Hypothalamus (tissue), 51 donors: Measurements from ENCODE around the gene KCNK13.
"Not testable (repeated sequence)": the region's sequence is repeated elsewhere in the genome, so short reads cannot be mapped to it uniquely, and the experiment has no call there.

ENCODE experiments used
- DNase-seq, 51 donors: peaks; one replicate each; lab custom pipeline; 2025; lab: John Stamatoyannopoulos, UW

KCNK13 gene

DNA sequence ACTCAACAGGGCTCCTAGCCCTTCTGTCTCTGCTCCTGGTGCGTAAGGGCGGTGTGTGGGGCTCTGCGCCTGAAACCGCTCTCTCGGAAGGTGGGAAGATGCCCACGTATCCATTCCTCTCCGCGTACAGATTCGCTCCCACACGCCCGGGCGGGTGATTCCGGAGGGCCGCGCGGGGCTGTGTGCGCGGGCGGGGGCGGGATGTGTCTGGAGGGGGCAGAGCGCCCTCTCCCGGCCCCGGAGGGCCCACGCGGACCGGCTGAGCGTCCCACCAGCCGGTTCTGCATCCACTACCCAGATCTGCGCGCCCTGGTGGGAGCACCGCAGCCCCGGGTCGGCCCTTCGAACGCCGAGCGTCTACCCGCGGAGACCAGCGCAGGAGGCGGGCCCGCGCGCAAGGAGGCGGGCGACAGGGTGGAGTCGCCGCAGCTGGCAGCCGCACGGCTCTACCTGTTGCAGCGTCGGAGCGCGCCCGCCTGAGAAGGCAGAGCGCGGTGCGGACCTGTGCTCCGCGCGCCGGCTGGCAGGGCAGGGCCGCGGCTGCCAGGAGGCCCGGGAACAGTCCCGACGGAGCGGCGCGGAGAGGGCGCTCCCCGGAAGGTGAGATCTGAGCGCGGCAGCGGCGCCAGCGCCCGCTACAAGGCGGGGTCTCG is 1.4 kb upstream of the KCNK13 start:
- peak in 46 of 51 donors; percentile 7 to 82 (median 44) for DNase-seq

DNA sequence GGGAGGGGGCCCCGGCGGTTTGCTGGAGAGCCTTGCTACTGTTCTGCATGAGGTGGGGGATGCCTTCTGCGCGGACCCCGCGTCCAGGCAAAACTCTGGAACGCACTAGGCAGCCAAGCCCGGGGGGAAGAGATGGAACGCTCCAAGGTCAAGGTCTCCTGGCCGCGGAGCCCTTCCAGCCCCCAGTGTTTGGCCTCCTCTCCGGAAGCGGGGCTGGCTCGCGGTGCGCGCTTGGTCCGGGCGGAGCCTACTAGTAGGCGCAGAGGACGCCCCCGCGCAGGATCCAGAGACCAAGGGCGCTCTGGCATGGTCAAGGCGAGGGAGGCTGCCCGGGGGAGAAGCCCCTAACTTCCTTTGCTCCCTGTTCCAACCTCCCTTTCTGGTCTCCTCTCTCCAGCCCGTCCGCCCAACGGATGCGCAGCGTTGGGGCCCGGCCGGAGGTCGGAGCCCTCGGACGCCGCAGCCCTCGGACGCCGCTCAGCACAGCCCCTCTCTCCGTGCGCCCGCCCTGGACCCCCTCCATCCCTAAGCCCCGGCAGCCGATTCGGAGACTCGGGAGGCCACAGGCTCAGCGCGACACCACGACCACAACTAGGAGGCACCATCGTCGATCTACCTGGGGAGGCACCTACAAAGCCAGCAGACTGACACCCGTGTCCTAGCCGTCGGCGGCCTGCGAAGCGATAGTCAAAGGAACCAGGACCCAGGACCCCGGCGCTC is 669 bp upstream of the KCNK13 start:
- peak in 1 of 51 donors; percentile 7 for DNase-seq

DNA sequence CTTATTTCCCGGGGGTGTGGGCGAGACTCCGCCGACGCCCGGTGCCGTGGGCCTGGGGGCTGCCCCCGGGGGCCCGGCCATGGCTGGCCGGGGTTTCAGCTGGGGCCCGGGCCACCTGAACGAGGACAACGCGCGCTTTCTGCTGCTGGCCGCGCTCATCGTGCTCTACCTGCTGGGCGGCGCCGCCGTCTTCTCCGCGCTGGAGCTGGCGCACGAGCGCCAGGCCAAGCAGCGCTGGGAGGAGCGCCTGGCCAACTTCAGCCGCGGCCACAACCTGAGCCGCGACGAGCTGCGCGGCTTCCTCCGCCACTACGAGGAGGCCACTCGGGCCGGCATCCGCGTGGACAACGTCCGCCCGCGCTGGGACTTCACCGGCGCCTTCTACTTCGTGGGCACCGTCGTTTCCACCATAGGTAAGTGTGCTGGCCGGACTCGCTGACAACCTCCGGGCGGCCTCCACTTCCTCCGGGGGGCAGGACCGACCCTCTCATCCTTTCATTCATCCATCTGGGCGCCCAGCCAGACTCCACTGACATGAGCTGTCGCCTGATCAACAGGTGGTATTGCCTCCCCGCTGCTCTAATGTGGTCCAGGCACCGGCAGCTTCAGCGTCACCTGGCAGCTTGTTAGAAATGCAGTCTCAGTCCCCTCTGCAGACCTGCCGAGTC is 467 bp downstream of the KCNK13 start:
- peak in 1 of 51 donors; percentile 8 for DNase-seq

- peak in 1 of 51 donors; percentile 39 for DNase-seq
These were observed 1.2 kb downstream of the KCNK13 start for GRCh38 chr14:90062822-90063539.

GRCh38 chr14:90072350-90072749 is 10.6 kb downstream of the KCNK13 start:
- DNase-seq: no peak

DNA sequence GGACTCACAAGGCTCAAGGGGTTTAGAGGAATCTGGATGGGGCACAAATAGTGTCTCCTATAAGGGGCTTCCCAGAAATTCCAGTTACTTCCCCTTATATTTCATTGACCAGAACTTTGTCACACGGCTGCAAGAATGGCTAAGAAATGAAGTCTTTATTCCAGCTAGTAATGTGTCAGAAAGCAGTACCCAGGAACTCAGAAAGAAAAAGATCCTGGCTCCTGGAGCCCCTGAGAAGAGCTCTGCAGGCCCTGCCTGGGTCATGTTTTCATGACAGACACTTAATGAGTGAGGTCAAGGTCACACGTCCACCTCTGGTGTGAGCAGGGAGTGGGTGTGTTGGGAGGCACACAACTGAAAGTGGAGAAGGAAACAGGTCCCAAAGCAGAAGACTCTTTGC is 17.8 kb downstream of the KCNK13 start:
- DNase-seq: no peak

GRCh38 chr14:90087433-90087832 is 25.6 kb downstream of the KCNK13 start:
- peak in 18 of 51 donors; percentile 1 to 66 (median 25) for DNase-seq

DNA sequence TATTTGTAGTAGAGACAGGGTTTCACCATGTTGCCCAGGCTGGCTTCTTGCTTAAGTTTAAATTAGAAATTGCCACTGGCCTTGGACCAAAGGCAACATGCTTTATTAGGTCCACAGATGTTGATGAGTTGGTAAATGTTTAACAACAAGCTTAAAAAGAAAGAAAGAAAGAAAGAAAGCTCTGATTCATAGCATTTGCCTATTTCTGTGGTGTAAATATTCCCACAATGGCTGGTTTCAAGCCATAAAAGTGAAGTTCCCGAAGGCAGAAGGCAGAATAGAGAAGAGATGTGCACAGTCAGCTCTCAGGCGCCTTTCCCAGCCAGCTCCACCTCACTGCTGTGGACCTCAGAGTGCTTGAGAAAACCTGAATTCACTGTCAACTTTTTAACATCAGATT is 26.4 kb downstream of the KCNK13 start:
- DNase-seq: no peak

DNA sequence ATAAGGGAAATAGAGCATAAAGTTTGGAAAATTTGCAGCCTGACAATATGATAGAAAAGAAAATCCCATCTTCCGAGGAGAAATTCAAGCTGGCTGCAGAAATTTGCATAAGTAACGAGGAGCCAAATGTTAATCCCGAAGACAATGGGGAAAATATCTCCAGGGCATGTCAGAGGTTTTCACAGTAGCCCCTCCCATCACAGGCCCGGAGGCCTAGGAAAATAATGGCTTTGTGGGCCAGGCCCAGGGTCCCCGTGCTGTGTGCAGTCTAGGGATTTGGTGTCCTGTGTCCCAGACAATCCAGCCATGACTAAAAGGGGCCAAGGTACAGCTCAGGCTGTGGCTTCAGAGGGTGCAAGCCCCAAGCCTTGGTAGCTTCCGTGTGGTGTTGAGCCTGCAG is 27.7 kb downstream of the KCNK13 start:
- not testable (repeated sequence) for DNase-seq

DNA sequence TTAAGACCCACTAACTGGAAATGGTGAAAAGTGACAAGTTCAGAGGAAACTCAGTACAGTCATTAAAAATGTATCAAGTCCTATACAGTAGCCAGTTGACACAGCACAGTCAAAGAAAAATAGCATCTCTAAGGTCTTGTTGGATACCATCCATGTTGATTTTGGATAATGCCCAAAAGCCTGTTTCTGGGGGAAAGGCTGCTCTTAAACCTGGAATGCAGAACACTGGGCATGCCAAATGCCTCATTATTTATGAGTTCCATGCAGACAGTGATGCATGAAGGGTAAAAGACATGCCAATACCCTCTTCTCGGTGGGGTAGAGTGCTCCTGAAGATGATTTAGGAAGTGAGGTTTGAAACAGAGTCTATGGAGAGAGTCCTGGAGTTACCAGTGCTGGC is 29.6 kb downstream of the KCNK13 start:
- no peak for DNase-seq

- DNase-seq: no peak
These were observed 32.3 kb downstream of the KCNK13 start for GRCh38 chr14:90093942-90094595.

DNA sequence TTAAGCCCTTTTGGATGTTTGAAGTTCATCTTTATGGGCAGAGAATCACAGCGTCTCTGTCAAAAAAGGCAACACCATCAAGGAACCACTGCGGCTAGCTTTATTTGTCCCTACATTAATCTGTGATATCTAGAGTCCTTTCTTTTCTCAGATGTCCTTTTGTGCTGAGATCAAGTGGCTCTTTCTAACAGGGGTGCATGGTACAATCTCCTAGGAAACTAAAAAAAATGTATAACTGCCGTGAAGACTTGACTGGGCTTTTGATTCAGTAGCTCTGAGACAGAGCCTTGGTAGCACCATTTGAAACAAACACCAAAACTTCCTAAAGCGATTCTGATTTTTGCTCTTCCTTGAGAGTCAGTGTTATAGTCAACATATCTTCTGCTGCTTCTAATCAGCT is 33.3 kb downstream of the KCNK13 start:
- no peak for DNase-seq

DNA sequence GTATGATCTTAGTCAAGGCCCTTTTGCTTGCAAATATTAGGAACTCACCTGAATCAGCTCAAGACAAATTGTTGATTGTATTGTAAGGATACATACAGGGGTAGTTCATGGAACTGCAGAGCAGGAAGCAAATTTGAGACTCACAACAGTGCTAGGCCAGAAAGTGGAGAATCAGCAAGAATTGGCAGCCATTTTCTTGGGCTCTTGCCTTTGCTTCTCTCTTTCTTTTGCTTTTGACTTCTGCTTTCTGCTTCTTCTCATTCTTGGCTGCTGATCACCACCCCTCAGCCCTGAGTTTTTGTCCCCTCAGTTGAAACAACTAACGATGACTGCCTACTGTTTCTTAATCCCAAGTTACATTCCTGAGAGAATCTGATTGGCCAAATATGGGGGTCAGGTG is 34.8 kb downstream of the KCNK13 start:
- DNase-seq: no peak

DNA sequence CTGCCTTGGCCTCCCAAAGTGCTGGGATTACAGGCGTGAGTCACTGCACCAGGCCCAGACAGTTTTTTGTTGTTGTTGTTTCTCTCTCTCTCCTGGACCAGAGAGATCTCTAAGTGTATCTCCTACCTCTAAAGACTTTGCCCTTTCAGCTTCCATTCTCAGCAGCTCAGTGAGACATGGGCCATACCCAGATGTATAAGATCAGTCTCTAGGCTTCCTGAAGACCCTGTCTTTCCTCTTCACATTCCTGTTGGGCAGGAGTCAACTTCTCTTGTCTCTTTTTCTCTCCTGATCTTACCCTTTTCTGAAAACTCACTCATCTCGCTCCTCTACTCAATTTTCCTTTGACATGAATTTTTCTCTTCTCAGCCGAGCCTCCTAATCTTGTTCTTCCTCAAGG is 42.0 kb downstream of the KCNK13 start:
- no peak for DNase-seq

DNA sequence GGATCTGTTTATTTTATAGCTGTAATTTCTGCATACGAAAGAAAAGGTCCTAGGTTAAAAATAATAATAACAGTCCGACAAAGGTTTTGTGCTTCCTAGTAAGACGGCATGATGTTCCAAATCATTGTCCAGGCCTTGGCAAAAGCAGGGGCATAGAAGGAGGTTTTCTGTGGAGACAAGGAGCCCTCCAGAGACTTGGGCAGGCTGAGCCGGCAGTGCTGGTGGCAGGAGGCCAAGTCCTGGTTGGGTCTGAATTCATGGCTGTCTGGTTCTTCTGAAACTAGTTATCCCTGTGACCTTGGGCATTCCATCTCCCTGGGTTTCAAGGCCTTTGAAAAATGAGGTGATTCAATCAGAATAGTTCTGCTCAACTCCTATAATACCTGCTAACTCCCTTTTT is 44.0 kb downstream of the KCNK13 start:
- peak in 31 of 51 donors; percentile 6 to 61 (median 29) for DNase-seq

DNA sequence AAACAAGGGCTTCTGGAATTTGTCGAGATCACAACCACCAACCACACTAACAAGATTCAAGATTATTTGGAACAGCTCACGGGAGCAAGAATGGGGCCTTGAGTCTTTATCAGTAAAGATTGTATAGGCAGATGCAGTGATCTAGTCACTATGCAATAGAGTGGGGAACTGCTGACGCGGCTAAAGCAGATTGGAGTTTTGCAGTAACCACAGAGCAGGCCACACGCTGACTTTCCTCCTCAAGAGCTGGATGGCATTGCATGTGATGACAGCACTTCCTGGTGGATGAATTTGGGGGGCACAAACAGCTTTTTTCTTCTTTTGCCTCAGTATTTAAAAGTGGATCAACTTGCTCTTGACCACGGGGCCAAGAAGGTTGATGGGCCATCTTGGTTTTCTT is 46.0 kb downstream of the KCNK13 start:
- peak in 6 of 51 donors; percentile 2 to 19 (median 6) for DNase-seq

DNA sequence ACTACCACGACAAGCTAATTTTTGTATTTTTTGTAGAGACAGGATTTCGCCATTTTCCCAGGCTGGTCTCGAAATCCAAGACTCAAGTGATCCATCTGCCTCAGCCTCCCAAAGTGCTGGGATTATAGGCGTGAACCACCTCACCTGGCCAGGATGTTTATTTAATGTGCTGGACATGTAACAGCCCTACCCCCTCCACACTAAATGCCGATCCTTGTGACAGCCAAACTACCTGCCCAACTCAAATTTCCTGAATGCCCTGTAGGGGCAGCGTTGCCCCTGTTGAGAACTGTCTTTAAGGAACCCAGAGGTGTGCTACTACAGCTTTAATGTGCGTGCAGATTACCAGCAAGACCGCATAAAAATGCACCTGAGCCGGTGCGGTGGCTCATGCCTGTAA is 48.1 kb downstream of the KCNK13 start:
- DNase-seq: no peak

DNA sequence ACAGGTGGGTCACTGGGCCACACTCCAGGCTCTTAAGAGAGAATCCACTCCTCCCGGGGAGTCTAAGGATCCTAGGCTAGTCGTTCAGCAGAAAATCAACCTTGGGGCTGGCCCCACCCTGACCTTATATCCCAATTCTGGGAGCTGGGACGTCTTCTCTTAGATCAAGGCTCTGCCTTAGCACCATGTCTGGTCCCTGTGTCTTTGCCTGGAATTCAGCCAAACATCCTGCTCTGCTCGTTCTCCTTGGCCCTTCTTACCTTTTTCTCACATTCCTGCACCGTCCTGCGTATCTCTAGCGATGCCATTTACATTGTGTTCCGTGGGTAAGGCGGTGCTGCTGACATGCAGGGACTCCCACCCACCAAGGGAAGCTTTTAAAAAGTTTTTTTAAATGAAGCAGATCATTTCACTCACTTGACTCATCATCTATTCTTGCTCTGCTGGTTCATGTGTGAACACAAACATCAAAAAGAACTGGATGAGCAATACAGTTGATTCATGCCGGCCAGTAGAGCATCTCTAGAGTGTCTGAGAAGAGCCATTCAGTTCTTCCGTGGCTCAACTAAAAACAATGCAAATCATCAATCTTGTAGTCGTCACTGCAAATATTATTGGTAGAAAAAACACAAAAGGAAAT is 50.2 kb downstream of the KCNK13 start:
- peak in 2 of 51 donors; percentile 7 to 13 for DNase-seq

DNA sequence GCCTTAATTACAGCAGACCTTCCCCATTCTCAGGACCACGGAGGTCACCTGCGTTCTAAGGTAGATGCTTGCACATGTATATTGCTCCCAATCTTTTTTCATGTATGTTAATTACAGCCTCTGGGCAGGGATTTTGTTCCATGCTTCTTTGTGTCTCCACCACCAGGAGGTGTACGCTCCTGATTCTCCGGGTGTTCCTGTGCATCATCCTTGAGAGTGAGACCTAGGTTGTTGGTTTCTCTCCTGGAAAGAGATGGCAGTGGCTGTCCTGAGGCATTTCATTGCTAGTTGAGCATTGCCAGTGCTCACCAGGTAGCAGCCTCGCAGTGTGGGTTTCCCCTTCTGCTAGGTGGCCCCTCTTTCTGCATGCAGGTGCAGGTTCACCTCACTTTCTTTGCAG is 52.8 kb downstream of the KCNK13 start:
- no peak for DNase-seq

GRCh38 chr14:90115780-90116179 is 54.0 kb downstream of the KCNK13 start:
- no peak for DNase-seq
